VCaP (cell line): Measurements from ENCODE around the gene EIF5B.

Source experiments
- H3K27ac ChIP-seq: fragments of 450-650 bp; 2 replicates; pipeline ENCODE4 v1.5.1; 2017
- TF ChIP-seq, protein P1 (sequence below): fragments of 450-650 bp; conservative IDR thresholded peaks from 2 replicates; pipeline ENCODE4 v1.5.1; 2017; ENCODE audit warnings: mild to moderate bottlenecking, moderate library complexity

Gene EIF5B

GRCh38 chr2:99377879-99378278 is 40.7 kb downstream of the EIF5B start:
- TF ChIP-seq, protein P1, sequence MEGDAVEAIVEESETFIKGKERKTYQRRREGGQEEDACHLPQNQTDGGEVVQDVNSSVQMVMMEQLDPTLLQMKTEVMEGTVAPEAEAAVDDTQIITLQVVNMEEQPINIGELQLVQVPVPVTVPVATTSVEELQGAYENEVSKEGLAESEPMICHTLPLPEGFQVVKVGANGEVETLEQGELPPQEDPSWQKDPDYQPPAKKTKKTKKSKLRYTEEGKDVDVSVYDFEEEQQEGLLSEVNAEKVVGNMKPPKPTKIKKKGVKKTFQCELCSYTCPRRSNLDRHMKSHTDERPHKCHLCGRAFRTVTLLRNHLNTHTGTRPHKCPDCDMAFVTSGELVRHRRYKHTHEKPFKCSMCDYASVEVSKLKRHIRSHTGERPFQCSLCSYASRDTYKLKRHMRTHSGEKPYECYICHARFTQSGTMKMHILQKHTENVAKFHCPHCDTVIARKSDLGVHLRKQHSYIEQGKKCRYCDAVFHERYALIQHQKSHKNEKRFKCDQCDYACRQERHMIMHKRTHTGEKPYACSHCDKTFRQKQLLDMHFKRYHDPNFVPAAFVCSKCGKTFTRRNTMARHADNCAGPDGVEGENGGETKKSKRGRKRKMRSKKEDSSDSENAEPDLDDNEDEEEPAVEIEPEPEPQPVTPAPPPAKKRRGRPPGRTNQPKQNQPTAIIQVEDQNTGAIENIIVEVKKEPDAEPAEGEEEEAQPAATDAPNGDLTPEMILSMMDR = no peak
- H3K27ac ChIP-seq = no peak overlapping the region

DNA sequence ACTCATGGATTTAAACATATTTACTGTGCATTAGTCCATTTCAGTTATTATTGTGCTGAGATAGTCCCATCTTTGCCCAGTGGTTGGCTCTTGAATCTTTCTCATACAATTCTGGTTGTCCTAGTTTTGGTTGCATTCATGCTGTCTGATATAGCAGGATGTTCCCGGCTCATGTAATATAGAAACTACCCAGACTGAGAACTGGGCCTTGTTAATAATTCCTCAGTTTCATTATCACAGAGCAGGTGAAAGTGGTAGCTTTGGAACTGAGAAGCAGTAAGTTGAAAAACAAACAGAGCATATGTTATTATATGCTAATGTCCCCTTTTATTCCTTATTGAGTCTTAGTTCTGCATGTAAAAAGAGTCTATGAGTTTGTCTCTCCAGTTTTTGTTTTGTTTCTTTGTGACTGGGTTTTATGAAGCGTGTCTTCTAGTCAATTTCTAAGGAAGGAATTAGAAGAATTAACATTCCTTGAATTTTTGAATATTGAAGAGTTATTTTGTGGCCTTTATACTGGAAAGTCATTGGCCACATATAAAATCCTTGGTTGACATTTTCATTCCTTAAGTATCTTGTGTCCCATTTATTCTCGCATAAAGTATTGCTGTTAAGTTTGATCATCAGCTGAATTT is 43.3 kb downstream of the EIF5B start:
- TF ChIP-seq, protein P1 = no peak

DNA sequence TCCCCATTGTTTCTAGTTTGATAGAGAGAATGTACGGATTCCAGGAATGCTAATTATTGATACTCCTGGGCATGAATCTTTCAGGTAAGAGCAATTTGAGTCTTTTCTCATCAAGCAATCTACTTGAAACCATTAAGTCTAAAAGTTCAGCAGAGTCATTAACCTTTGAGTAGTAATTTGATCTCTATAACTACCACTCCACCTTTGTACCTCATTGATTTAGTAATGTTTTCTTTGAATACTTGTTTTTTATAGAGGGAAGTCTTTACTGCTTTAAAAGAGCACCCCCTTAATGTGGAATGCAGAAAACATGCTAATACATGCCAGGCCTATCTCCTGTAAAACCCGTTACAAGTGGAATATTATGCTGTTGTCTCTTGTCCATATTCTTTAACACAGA is 45.0 kb downstream of the EIF5B start:
- TF ChIP-seq, protein P1 = no peak
- H3K27ac ChIP-seq = no peak overlapping the region

More for the DNA sequence above, 43.3 kb downstream of the EIF5B start:
- no peak overlapping the region for H3K27ac ChIP-seq

- TF ChIP-seq, protein P1 = no peak
- no peak overlapping the region for H3K27ac ChIP-seq
These were observed 48.8 kb downstream of the EIF5B start for GRCh38 chr2:99386011-99386410.

DNA sequence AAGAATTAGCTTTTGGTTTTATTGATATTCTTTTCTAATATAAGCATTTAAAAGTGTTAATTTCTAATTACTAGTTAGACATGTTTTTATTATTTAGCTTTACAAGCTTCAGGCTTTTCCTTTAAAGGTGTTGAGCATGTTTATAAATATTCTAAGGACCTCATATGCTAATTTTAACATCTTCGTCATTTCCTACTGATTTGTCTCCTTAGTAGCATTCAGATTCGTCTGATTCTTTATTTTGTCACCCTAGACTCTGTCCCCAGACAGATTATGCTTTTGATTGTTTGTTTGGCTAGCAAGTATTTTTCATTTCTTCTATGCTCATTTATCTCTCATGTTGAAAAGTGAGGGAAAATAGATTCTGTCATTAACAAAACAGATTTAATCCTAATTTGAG is 51.7 kb downstream of the EIF5B start:
- TF ChIP-seq, protein P1 = no peak
- no peak overlapping the region for H3K27ac ChIP-seq

- TF ChIP-seq, protein P1 = no peak
- no peak overlapping the region for H3K27ac ChIP-seq
These were observed 52.2 kb downstream of the EIF5B start for GRCh38 chr2:99389371-99389770.

DNA sequence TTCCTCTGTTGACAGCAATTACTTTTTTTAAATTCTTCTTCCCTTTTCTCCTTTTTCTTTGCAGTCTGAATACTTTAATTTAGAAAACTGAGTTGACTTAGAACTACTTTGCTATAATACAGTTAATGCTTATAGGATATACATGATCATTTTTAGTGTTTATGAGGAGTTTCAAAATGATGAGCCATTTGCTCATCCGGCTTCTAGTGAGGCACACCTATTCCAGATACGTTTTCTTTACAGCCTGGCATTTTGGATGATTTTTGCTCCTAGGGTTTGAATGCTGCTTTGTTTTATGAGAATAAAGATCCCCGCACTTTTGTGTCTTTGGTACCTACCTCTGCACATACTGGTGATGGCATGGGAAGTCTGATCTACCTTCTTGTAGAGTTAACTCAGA is 52.8 kb downstream of the EIF5B start:
- TF ChIP-seq, protein P1 = no peak
- no peak overlapping the region for H3K27ac ChIP-seq
